HG03066 (cell line): ENCODE data around the gene TSHR.
"Not testable (repeated sequence)": the region's sequence is repeated elsewhere in the genome, so short reads cannot be mapped to it uniquely, and the experiment has no call there.

Experiments used
- ATAC-seq: cut with Tn5 transposase; IDR thresholded peaks from one replicate; pipeline ENCODE4 v1.9.1; 2021; ENCODE audit warnings: low read depth; ENCODE audit not compliant: unreplicated experiment

TSHR gene

GRCh38 chr14:80988735-80989429 lies 33.5 kb downstream of the TSHR start:
- no peak for ATAC-seq

- no peak for ATAC-seq
These were observed 37.2 kb downstream of the TSHR start for GRCh38 chr14:80992580-80992979.

GRCh38 chr14:80996049-80996901 lies 40.9 kb downstream of the TSHR start:
- peak; percentile 82 for ATAC-seq

GRCh38 chr14:81001447-81001846 lies 46.0 kb downstream of the TSHR start:
- ATAC-seq, result no peak

- ATAC-seq, result no peak
These were observed 49.2 kb downstream of the TSHR start for GRCh38 chr14:81004575-81004974.

- no peak for ATAC-seq
These were observed 50.3 kb downstream of the TSHR start for GRCh38 chr14:81005540-81006228.

- ATAC-seq, result no peak
These were observed 50.8 kb downstream of the TSHR start for GRCh38 chr14:81006266-81006665.

GRCh38 chr14:81007131-81007530 lies 51.7 kb downstream of the TSHR start:
- no peak for ATAC-seq

- ATAC-seq, result no peak
These were observed 53.9 kb downstream of the TSHR start for GRCh38 chr14:81009346-81009745.

GRCh38 chr14:81018251-81018650 lies 62.8 kb downstream of the TSHR start:
- ATAC-seq, result no peak

- no peak for ATAC-seq
These were observed 63.3 kb downstream of the TSHR start for GRCh38 chr14:81018684-81019083.

- ATAC-seq, result not testable (repeated sequence)
These were observed 63.7 kb downstream of the TSHR start for GRCh38 chr14:81019113-81019512.

GRCh38 chr14:81023095-81023710 lies 67.8 kb downstream of the TSHR start:
- ATAC-seq, result no peak

GRCh38 chr14:81028461-81028860 lies 73.0 kb downstream of the TSHR start:
- no peak for ATAC-seq

GRCh38 chr14:81031488-81031887 lies 76.1 kb downstream of the TSHR start:
- no peak for ATAC-seq

GRCh38 chr14:81033698-81034240 lies 78.3 kb downstream of the TSHR start:
- no peak for ATAC-seq

GRCh38 chr14:81042438-81042837 lies 87.0 kb downstream of the TSHR start:
- ATAC-seq, result no peak

- ATAC-seq, result no peak
These were observed 96.1 kb downstream of the TSHR start for GRCh38 chr14:81051547-81051946.

GRCh38 chr14:81054057-81054456 lies 98.6 kb downstream of the TSHR start:
- not testable (repeated sequence) for ATAC-seq

GRCh38 chr14:81055971-81056370 lies 100.5 kb downstream of the TSHR start:
- ATAC-seq, result no peak

- no peak for ATAC-seq
These were observed 107.0 kb downstream of the TSHR start for GRCh38 chr14:81062380-81062779.
